GM12892 (cell line): ENCODE data around the gene KANK4.

Experiments used
- POLR2A ChIP-seq: IDR thresholded peaks from 2 replicates; pipeline ENCODE4 v1.6.1; 2011; ENCODE audit warnings: low read depth, low read length, control low read depth
- POLR2AphosphoS5 ChIP-seq: IDR thresholded peaks from 2 replicates; pipeline ENCODE4 v1.6.1; 2011; ENCODE audit warnings: low read depth, low read length, control low read depth
- TAF1 ChIP-seq: IDR thresholded peaks from 2 replicates; pipeline ENCODE4 v1.6.1; 2011; ENCODE audit warnings: low read depth, mild to moderate bottlenecking, control low read depth, low read length, borderline replicate concordance

DNA sequence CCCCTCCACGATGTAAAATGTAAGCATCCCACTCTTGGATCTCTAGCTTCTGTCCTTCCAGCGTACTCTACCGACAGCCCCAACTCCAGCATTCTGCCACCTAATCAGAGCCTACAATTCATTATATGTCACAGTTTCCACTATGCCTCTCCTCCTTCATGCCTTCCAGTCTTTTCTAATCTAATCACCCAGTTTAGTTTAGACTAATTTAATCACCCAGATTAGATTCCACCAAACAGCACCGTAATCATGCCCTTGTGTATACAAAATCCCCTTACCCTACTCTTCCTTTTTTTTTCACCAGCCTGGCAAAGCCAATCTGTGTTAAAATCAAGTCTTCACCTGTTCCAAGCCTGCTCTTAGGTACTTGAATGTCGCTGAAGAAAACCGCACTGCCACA is 49.8 kb upstream of the KANK4 start:
- no peak for TF ChIP-seq POLR2A
- TF ChIP-seq POLR2AphosphoS5: no peak
- TF ChIP-seq TAF1: no peak
